ENCODE results near the gene PRKAA2.

Gene PRKAA2

GRCh38 chr1:56627636-56628039 lies 17.5 kb upstream of the PRKAA2 start:
- no peak for TF ChIP-seq SIN3A (IDR thresholded peaks at IDR 0.05; ENCODE audit: borderline replicate concordance, insufficient read depth, low read length)
- no peak for TF ChIP-seq TAF1 (IDR thresholded peaks at IDR 0.05; ENCODE audit: borderline replicate concordance, insufficient read depth, low read length)
- no peak for TF ChIP-seq FOXP2 (optimal IDR thresholded peaks at IDR 0.05; ENCODE audit: borderline replicate concordance, extremely low read depth, extremely low read length, insufficient read depth)

- TF ChIP-seq FOXP2 (optimal IDR thresholded peaks at IDR 0.05; ENCODE audit: borderline replicate concordance, extremely low read depth, extremely low read length, insufficient read depth) (no peak), TAF1 (IDR thresholded peaks at IDR 0.05; ENCODE audit: borderline replicate concordance, insufficient read depth, low read length) (no peak), SIN3A (IDR thresholded peaks at IDR 0.05; ENCODE audit: borderline replicate concordance, insufficient read depth, low read length) (no peak), POLR2AphosphoS5 (IDR thresholded peaks at IDR 0.05; ENCODE audit: low read depth, low read length) (no peak)
- TF ChIP-seq, protein P1, sequence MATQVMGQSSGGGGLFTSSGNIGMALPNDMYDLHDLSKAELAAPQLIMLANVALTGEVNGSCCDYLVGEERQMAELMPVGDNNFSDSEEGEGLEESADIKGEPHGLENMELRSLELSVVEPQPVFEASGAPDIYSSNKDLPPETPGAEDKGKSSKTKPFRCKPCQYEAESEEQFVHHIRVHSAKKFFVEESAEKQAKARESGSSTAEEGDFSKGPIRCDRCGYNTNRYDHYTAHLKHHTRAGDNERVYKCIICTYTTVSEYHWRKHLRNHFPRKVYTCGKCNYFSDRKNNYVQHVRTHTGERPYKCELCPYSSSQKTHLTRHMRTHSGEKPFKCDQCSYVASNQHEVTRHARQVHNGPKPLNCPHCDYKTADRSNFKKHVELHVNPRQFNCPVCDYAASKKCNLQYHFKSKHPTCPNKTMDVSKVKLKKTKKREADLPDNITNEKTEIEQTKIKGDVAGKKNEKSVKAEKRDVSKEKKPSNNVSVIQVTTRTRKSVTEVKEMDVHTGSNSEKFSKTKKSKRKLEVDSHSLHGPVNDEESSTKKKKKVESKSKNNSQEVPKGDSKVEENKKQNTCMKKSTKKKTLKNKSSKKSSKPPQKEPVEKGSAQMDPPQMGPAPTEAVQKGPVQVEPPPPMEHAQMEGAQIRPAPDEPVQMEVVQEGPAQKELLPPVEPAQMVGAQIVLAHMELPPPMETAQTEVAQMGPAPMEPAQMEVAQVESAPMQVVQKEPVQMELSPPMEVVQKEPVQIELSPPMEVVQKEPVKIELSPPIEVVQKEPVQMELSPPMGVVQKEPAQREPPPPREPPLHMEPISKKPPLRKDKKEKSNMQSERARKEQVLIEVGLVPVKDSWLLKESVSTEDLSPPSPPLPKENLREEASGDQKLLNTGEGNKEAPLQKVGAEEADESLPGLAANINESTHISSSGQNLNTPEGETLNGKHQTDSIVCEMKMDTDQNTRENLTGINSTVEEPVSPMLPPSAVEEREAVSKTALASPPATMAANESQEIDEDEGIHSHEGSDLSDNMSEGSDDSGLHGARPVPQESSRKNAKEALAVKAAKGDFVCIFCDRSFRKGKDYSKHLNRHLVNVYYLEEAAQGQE (IDR thresholded peaks at IDR 0.05; ENCODE audit: insufficient read depth in 1 of 2, low read depth in 2 of 2, low read length in 2 of 2), result no peak
Measured at GRCh38 chr1:56630786-56631185, 14.3 kb upstream of the PRKAA2 start.

GRCh38 chr1:56631901-56632300 lies 13.2 kb upstream of the PRKAA2 start:
- TF ChIP-seq, protein P1 (IDR thresholded peaks at IDR 0.05; ENCODE audit: insufficient read depth in 1 of 2, low read depth in 2 of 2, low read length in 2 of 2), result no peak
- TF ChIP-seq SIN3A (IDR thresholded peaks at IDR 0.05; ENCODE audit: borderline replicate concordance, insufficient read depth, low read length) (no peak), TAF1 (IDR thresholded peaks at IDR 0.05; ENCODE audit: borderline replicate concordance, insufficient read depth, low read length) (no peak), FOXP2 (optimal IDR thresholded peaks at IDR 0.05; ENCODE audit: borderline replicate concordance, extremely low read depth, extremely low read length, insufficient read depth) (no peak), POLR2AphosphoS5 (IDR thresholded peaks at IDR 0.05; ENCODE audit: low read depth, low read length) (no peak)

DNA sequence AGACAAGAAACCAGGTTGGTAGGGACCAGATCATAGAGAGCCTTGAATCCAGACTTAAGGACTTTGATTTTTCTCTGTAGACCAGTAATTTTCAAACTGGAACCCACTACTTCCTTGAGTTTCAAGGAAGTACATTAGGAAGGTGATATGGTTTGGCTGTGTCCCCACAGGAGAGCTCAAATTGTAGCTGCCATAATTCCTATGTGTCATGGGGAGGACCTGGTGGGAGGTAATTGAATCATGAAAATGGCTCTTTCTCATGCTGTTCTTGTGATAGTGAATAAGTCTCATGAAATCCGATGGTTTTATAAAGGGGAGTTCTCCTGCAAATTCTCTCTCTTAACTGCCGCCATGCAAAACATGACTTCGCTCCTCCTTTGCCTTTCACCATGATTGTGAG lies 10.1 kb upstream of the PRKAA2 start:
- TF ChIP-seq FOXP2 (optimal IDR thresholded peaks at IDR 0.05; ENCODE audit: borderline replicate concordance, extremely low read depth, extremely low read length, insufficient read depth), result no peak
- TF ChIP-seq, protein P1 (IDR thresholded peaks at IDR 0.05; ENCODE audit: insufficient read depth in 1 of 2, low read depth in 2 of 2, low read length in 2 of 2), result no peak
- no peak for TF ChIP-seq TAF1 (IDR thresholded peaks at IDR 0.05; ENCODE audit: borderline replicate concordance, insufficient read depth, low read length)
- no peak for TF ChIP-seq POLR2AphosphoS5 (IDR thresholded peaks at IDR 0.05; ENCODE audit: low read depth, low read length)
- TF ChIP-seq SIN3A (IDR thresholded peaks at IDR 0.05; ENCODE audit: borderline replicate concordance, insufficient read depth, low read length), result no peak

GRCh38 chr1:56638248-56638647 lies 6.9 kb upstream of the PRKAA2 start:
- no peak for TF ChIP-seq FOXP2 (optimal IDR thresholded peaks at IDR 0.05; ENCODE audit: borderline replicate concordance, extremely low read depth, extremely low read length, insufficient read depth)
- TF ChIP-seq TAF1 (IDR thresholded peaks at IDR 0.05; ENCODE audit: borderline replicate concordance, insufficient read depth, low read length), result no peak
- TF ChIP-seq, protein P1 (IDR thresholded peaks at IDR 0.05; ENCODE audit: insufficient read depth in 1 of 2, low read depth in 2 of 2, low read length in 2 of 2), result no peak
- TF ChIP-seq SIN3A (IDR thresholded peaks at IDR 0.05; ENCODE audit: borderline replicate concordance, insufficient read depth, low read length), result no peak
- no peak for TF ChIP-seq POLR2AphosphoS5 (IDR thresholded peaks at IDR 0.05; ENCODE audit: low read depth, low read length)

Measured in PFSK-1 (cell line).